NCI-H1048 (cell line): ENCODE measurements around the gene LARP6.

Experiments used
- DNase-seq: peaks from one replicate; lab custom pipeline; 2025; lab: John Stamatoyannopoulos, UW

The LARP6 gene

GRCh38 chr15:70794596-70795310 is 59.2 kb downstream of the LARP6 start:
- DNase-seq = no peak

DNA sequence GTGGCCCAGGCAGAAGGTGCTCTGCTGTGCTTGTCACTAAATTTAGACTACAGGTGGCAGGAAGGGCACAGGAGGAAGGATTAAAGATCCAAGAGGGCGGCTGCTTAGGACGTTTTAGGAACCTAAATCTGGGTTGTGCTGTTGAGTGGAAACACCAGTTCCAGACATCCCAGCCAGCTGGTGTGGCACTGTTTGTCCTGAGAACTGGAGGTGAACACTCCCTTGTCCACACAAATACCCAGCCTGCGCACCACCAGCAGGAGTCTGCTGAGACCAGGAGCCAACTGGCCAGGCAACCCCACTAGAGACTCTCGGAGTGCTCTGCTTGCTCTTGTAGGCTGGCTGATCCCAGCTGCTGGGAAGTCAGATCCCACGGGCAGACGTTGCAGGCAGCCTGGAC is 60.3 kb downstream of the LARP6 start:
- DNase-seq = no peak

DNA sequence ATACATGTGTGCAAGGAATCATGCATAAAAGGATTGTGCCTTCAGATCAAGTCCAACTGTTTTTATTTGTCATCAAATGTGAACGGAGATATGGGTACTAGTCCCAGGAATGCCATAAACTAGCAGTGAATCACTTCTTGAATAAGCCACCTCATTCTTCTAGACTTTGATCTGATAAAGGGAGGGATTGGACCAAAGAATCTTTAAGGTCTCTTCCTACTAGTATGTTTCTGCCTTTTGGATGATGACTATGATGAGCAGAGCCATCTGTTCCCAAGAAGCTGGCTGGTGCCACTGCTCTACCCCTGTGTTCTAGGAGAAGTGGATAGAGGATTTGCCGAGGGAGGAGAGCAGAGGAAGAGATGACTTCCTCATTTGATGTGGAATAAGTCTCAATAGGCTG is 61.8 kb downstream of the LARP6 start:
- no peak for DNase-seq

GRCh38 chr15:70791259-70791658 is 62.7 kb downstream of the LARP6 start:
- DNase-seq = no peak

- no peak for DNase-seq
These were observed 64.7 kb downstream of the LARP6 start for GRCh38 chr15:70789213-70789612.

- no peak for DNase-seq
These were observed 65.6 kb downstream of the LARP6 start for GRCh38 chr15:70788114-70789049.

DNA sequence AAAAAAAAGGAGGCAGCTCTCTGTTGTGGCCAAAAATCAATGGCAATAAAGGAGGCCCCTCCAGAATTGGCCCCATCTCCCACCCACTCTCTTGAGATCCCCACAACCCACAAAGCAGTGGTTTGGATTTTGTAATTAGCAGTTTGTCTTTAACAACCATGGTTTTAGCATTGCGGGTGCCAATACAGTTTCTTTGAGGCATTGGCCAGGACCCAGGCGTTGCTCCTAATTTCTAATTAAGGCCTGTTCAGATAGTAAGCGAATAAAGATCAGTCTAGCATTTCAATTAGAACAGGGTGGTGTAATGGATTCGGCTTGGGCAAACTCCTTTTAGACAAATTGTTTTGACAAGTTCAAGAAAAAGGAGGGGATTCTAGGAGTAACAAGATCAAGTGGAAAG is 67.0 kb downstream of the LARP6 start:
- no peak for DNase-seq

DNA sequence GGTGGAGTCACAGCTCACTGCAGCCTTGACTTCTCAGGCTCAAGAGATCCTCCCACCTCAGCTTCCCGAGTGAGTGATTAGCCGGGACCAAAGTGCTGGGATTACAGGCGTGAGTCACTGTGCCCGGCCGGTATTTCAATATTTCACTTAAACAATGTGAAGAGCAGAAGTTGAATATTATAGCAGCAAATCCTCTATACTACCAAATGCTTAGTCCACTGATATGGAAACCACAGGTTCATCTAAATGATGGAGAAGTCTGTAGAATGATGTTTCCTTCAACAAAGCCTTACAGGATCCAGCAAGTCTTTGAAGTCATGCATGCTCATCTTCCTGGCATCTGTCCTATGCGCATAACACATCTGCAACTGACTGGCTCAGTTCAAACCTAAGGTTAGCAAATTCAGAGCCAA is 70.3 kb downstream of the LARP6 start:
- DNase-seq = no peak

DNA sequence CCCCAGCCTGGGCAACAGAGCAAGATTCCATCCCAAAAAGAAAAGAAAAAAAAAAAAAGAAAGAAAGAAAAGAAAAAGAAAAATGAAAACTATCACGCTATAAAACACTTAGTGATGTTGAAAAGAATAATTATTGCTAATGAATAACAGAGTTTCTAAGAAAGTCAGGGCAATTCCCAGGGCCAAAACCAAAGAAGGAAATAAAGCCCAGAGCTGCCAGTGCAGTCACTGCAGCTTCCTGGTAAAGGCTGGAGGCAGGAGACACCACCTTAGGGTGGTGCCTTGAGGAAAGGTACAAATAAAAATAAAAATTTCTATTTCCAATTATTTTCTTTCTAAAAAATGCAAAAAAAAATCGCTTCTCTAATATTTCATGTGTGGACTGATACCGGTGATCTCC is 70.9 kb downstream of the LARP6 start:
- DNase-seq = no peak

- DNase-seq = no peak
These were observed 72.7 kb downstream of the LARP6 start for GRCh38 chr15:70781236-70781635.
